Fibroblast of lung (primary cell): Measurements from ENCODE around the gene TMCO1. TPM values are rescaled to one million over a fixed set of nuclear protein-coding genes. Genes with fewer than 3 reads are reported as not detected.

Experiments used
- DNase-seq, 2 donors: peaks; one replicate each; pipeline versions ENCODE4 v3.0.0 to v3.0.0-alpha.2; 2010; ENCODE audit warnings: low read depth in 2 of 2
- H2AFZ ChIP-seq: 2 replicates; pipeline ENCODE4 v1.5.1; 2012; ENCODE audit warnings: low read length, control low read depth, inconsistent platforms
- H3K27ac ChIP-seq: 2 replicates; pipeline ENCODE4 v1.5.1; 2011; ENCODE audit warnings: low read length, control low read depth; ENCODE audit not compliant: insufficient read depth
- H3K27me3 ChIP-seq: 2 replicates; pipeline ENCODE4 v1.5.1; 2011; ENCODE audit warnings: mild to moderate bottlenecking, low read length; ENCODE audit not compliant: control insufficient read depth, insufficient read depth
- H3K36me3 ChIP-seq: 2 replicates; pipeline ENCODE4 v1.5.1; 2011; ENCODE audit warnings: low read length; ENCODE audit not compliant: control insufficient read depth, insufficient read depth
- H3K4me1 ChIP-seq: 2 replicates; pipeline ENCODE4 v1.5.1; 2011; ENCODE audit warnings: low read length; ENCODE audit not compliant: control insufficient read depth, insufficient read depth; ENCODE audit errors: extremely low read depth
- H3K4me2 ChIP-seq: 2 replicates; pipeline ENCODE4 v1.5.1; 2011; ENCODE audit warnings: low read length, control low read depth; ENCODE audit not compliant: insufficient read depth; ENCODE audit errors: extremely low read depth
- H3K4me3 ChIP-seq, 4 experiments: fragments of 200-600 bp in 1 of 4; sonication (generic) in 1 of 4; replicated peaks in 1 of 4; 2 replicates each; pipeline ENCODE4 v1.5.1; 2011 to 2016; ENCODE audit warnings: low read length in 4 of 4, low read depth in 3 of 4, mild to moderate bottlenecking in 3 of 4, control low read depth in 2 of 4, inconsistent platforms in 1 of 4, mixed read lengths in 1 of 4; ENCODE audit not compliant: insufficient read depth in 1 of 4; ENCODE audit errors: control extremely low read depth in 1 of 4
- H3K79me2 ChIP-seq: 2 replicates; pipeline ENCODE4 v1.5.1; 2012; ENCODE audit warnings: mild to moderate bottlenecking, low read length, inconsistent platforms; ENCODE audit not compliant: control insufficient read depth, insufficient read depth
- H3K9ac ChIP-seq: 2 replicates; pipeline ENCODE4 v1.5.1; 2011; ENCODE audit warnings: mild to moderate bottlenecking, low read length, control low read depth; ENCODE audit not compliant: insufficient read depth
- H3K9me3 ChIP-seq: 2 replicates; pipeline ENCODE4 v1.5.1; 2012; ENCODE audit warnings: low read depth, low read length; ENCODE audit not compliant: control insufficient read depth, insufficient read depth
- H4K20me1 ChIP-seq: 2 replicates; pipeline ENCODE4 v1.5.1; 2011; ENCODE audit warnings: low read length; ENCODE audit not compliant: control insufficient read depth, insufficient read depth; ENCODE audit errors: extremely low read depth
- EZH2 ChIP-seq: IDR thresholded peaks from 2 replicates; pipeline ENCODE4 v1.5.1; 2012; ENCODE audit warnings: low read length, control low read depth, mild to moderate bottlenecking; ENCODE audit errors: missing control alignments
- polyA plus RNA-seq, 2 donors: library from polyadenylated mRNA; depleted of rRNA in 1 of 2; stranded (reverse) in 1 of 2; unstranded in 1 of 2; fragments of >200 nt; gene quantifications; 2 replicates each; pipeline ENCODE4 v1.2.1, GENCODE V29; 2011 to 2012; ENCODE audit warnings: missing spikeins in 1 of 2
- total RNA-seq: library from RNA; depleted of rRNA; stranded (reverse); fragments of >200 nt; gene quantifications from 2 replicates; pipeline ENCODE4 v1.2.1, GENCODE V29; 2014
- TF ChIP-seq, protein P1 (sequence below), 2 donors: IDR thresholded peaks in 1 of 2; conservative IDR thresholded peaks in 1 of 2; 1 replicate in 1 of 2; 2 replicates in 1 of 2; pipeline ENCODE4 v1.5.1; 2011 to 2012; ENCODE audit warnings: low read length in 2 of 2, control low read depth in 1 of 2, inconsistent platforms in 1 of 2, low read depth in 1 of 2, mild to moderate bottlenecking in 1 of 2

TMCO1 gene
- total and polyA plus RNA-seq, 2 donors (not counting 1 experiment from before 2014, with no cell fraction given) = 70.2 to 198 TPM

DNA sequence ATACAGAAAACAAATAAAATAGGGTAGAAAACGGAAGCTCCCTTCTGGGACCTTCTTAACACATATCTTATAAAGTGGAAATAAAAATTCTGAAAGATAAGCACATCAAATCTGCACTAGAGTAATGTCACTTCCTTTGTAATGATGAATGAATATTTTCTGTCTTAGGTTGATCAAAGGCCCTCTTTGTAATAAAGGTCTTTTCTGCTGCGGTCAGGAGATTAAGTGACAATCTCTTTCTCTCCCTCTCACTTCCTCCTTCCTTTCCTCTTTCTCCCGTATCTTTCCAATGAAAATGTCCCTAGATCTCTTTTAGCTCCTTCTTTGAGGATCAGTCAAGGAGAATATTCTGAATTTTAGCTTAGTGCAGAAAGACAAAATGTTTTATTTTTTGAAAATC lies 33.8 kb downstream of the TMCO1 start:
- Histone ChIP-seq H3K36me3 (no peaks in the 10 kb centered on the region), H3K9me3 (no peaks in the 10 kb centered on the region), H2AFZ (no peak overlapping the region), H3K4me2 (no peak overlapping the region), H3K79me2 (no peaks in the 10 kb centered on the region), H3K4me3 (no peak overlapping the region), H3K4me1 (no peaks in the 10 kb centered on the region), H3K27me3 (no peaks in the 10 kb centered on the region), H4K20me1 (no peaks in the 10 kb centered on the region), H3K27ac (no peak overlapping the region), H3K9ac (no peak overlapping the region)
- DNase-seq = no peak
- no peak for TF ChIP-seq EZH2
- TF ChIP-seq, protein P1, sequence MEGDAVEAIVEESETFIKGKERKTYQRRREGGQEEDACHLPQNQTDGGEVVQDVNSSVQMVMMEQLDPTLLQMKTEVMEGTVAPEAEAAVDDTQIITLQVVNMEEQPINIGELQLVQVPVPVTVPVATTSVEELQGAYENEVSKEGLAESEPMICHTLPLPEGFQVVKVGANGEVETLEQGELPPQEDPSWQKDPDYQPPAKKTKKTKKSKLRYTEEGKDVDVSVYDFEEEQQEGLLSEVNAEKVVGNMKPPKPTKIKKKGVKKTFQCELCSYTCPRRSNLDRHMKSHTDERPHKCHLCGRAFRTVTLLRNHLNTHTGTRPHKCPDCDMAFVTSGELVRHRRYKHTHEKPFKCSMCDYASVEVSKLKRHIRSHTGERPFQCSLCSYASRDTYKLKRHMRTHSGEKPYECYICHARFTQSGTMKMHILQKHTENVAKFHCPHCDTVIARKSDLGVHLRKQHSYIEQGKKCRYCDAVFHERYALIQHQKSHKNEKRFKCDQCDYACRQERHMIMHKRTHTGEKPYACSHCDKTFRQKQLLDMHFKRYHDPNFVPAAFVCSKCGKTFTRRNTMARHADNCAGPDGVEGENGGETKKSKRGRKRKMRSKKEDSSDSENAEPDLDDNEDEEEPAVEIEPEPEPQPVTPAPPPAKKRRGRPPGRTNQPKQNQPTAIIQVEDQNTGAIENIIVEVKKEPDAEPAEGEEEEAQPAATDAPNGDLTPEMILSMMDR (conservative IDR thresholded peaks at IDR 0.05 in 1 of 2, IDR thresholded peaks at IDR 0.05 in 1 of 2; ENCODE audit: low read depth in 1 of 2, low read length in 2 of 2) = no peak

DNA sequence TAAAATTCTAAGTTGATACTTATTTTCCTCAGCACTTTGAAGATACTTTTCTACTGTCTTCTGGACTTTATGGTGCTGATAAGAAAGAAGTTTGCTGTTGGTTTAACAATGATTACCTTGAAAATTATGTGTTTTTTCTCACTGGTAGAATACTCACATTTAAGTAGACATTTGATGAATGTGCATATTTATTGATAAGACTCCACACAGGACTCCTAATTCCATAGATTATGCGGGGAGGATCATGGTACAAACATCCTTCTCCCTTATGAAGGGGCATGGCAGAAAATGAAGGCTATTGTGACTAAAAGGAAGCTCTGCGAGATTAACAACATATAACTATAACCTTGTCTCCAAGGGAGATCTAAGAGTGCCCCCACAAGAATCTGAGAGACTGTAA lies 41.8 kb downstream of the TMCO1 start:
- no peak overlapping the region for H3K4me2 ChIP-seq
- H4K20me1 ChIP-seq = no peaks in the 10 kb centered on the region
- no peaks in the 10 kb centered on the region for H3K79me2 ChIP-seq
- no peak overlapping the region for H3K4me3 ChIP-seq
- H2AFZ ChIP-seq = no peak overlapping the region
- TF ChIP-seq EZH2 = no peak
- TF ChIP-seq, protein P1 (conservative IDR thresholded peaks at IDR 0.05 in 1 of 2, IDR thresholded peaks at IDR 0.05 in 1 of 2; ENCODE audit: low read depth in 1 of 2, low read length in 2 of 2) = no peak
- no peaks in the 10 kb centered on the region for H3K4me1 ChIP-seq
- H3K27ac ChIP-seq = no peak overlapping the region
- no peak overlapping the region for H3K9ac ChIP-seq
- H3K9me3 ChIP-seq = no peaks in the 10 kb centered on the region
- H3K36me3 ChIP-seq = no peaks in the 10 kb centered on the region
- DNase-seq = no peak
- no peaks in the 10 kb centered on the region for H3K27me3 ChIP-seq

DNA sequence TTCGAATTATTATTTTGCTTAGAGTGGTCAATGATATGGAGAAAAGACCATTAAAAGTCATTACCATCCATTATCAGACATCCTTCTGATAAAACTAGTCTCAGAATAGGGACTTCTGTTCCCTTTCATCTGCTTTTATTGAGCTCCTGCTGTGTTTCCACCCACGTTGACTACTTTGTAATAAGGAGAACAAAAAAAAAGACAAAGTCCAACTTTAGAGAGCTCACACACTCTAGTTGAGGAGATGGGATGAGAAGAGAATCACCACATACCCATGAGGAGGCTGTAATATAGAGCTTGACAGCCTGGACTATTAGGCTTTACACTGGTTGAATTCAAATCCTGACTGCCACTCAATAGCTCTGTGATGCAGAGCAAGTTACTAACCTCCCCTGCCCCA lies 42.5 kb downstream of the TMCO1 start:
- Histone ChIP-seq H4K20me1 (no peaks in the 10 kb centered on the region), H3K27ac (no peak overlapping the region), H3K79me2 (no peaks in the 10 kb centered on the region), H3K4me3 (no peak overlapping the region), H3K4me2 (no peak overlapping the region), H3K9me3 (no peaks in the 10 kb centered on the region), H3K36me3 (no peaks in the 10 kb centered on the region), H3K9ac (no peak overlapping the region), H3K27me3 (no peaks in the 10 kb centered on the region), H3K4me1 (no peaks in the 10 kb centered on the region), H2AFZ (no peak overlapping the region)
- TF ChIP-seq EZH2 = no peak
- TF ChIP-seq, protein P1 (conservative IDR thresholded peaks at IDR 0.05 in 1 of 2, IDR thresholded peaks at IDR 0.05 in 1 of 2; ENCODE audit: low read depth in 1 of 2, low read length in 2 of 2) = no peak
- no peak for DNase-seq
